MM.1S (cell line): ENCODE data around the gene BMAL1.

Source experiments
- DNase-seq: peaks from one replicate; pipeline ENCODE4 v3.0.0-alpha.2; 2015
- H2AFZ ChIP-seq: fragments of 300-600 bp; sonication (generic); 2 replicates; pipeline ENCODE4 v1.6.0; 2016; ENCODE audit warnings: antibody characterized with exemption, low read length
- H3F3A ChIP-seq: fragments of 300-600 bp; sonication (generic); 2 replicates; pipeline ENCODE4 v1.6.1; 2016; ENCODE audit warnings: mild to moderate bottlenecking, antibody characterized with exemption, low read length, moderate library complexity, mixed read lengths; ENCODE audit not compliant: insufficient read depth
- H3K27ac ChIP-seq: fragments of 300-600 bp; sonication (generic); 2 replicates; pipeline ENCODE4 v1.5.1; 2016; ENCODE audit warnings: mild to moderate bottlenecking, low read length
- H3K27me3 ChIP-seq: fragments of 300-600 bp; sonication (generic); replicated peaks from 2 replicates; pipeline ENCODE4 v1.6.0; 2016; ENCODE audit warnings: low read length; ENCODE audit not compliant: insufficient read depth
- H3K36me3 ChIP-seq: fragments of 300-600 bp; sonication (generic); replicated peaks from 2 replicates; pipeline ENCODE4 v1.6.1; 2016; ENCODE audit warnings: mild to moderate bottlenecking, low read length, mixed read lengths; ENCODE audit not compliant: insufficient read depth
- H3K4me1 ChIP-seq: fragments of 300-600 bp; sonication (generic); 2 replicates; pipeline ENCODE4 v1.6.1; 2016; ENCODE audit warnings: low read length, mixed read lengths
- H3K4me2 ChIP-seq: fragments of 300-600 bp; sonication (generic); 2 replicates; pipeline ENCODE4 v1.6.0; 2016; ENCODE audit warnings: low read depth, low read length
- H3K4me3 ChIP-seq: fragments of 300-600 bp; sonication (generic); 2 replicates; pipeline ENCODE4 v1.5.1; 2016; ENCODE audit warnings: low read length, mixed read lengths
- H3K79me2 ChIP-seq: fragments of 300-600 bp; sonication (generic); 2 replicates; pipeline ENCODE4 v1.6.1; 2016; ENCODE audit warnings: mixed run types, low read length, mixed read lengths
- H3K9ac ChIP-seq: fragments of 300-600 bp; sonication (generic); 2 replicates; pipeline ENCODE4 v1.6.1; 2016; ENCODE audit warnings: low read length, mixed read lengths
- H3K9me2 ChIP-seq: fragments of 300-600 bp; sonication (generic); replicated peaks from 2 replicates; pipeline ENCODE4 v1.6.1; 2016; ENCODE audit warnings: mild to moderate bottlenecking, low read length, mixed read lengths; ENCODE audit not compliant: insufficient read depth
- H3K9me3 ChIP-seq: fragments of 300-600 bp; sonication (generic); replicated peaks from 2 replicates; pipeline ENCODE4 v1.6.1; 2016; ENCODE audit warnings: mild to moderate bottlenecking, low read length, mixed read lengths; ENCODE audit not compliant: insufficient read depth
- H4K20me1 ChIP-seq: fragments of 300-600 bp; sonication (generic); 2 replicates; pipeline ENCODE4 v1.6.1; 2016; ENCODE audit warnings: mild to moderate bottlenecking, low read length, moderate library complexity, mixed read lengths; ENCODE audit not compliant: insufficient read depth
- CTCF ChIP-seq: fragments of 300-600 bp; sonication (generic); IDR thresholded peaks from 2 replicates; pipeline ENCODE4 v1.5.1; 2016; ENCODE audit warnings: antibody characterized with exemption, low read length, mixed read lengths
- EZH2 ChIP-seq: fragments of 300-600 bp; sonication (generic); optimal IDR thresholded peaks from 2 replicates; pipeline ENCODE3; 2017; ENCODE audit warnings: low read depth, mild to moderate bottlenecking, antibody characterized with exemption, low read length, mixed read lengths
- EZH2phosphoT487 ChIP-seq: fragments of 300-600 bp; sonication (generic); IDR thresholded peaks from 2 replicates; pipeline ENCODE4 v1.6.1; 2018; ENCODE audit warnings: antibody characterized with exemption, low read length

BMAL1 gene

DNA sequence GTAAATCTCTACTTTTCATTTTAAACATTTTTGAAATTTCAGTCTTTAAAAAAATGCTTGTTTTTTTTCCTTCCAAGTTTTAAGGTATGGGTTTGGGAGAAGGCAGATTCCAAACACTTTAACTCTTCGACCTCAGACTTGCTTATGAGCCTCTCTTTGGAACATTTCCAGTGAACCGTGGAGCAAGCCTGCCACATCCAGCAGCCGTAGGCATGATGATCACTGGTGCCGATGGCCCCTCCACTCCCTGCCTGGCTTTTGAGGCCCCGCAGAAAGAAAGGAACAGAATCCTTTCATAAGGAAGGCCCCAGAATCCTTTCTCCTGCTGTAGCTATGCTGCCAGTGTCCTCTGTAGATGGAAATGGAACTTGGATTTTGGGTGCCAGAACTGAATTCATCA lies 50.7 kb downstream of the BMAL1 start:
- TF ChIP-seq CTCF (no peak), EZH2 (no peak), EZH2phosphoT487 (no peak)
- Histone ChIP-seq H3K9me2 (no peaks in the 10 kb centered on the region), H2AFZ (no peak overlapping the region), H3K9me3 (no peaks in the 10 kb centered on the region), H3F3A (no peaks in the 10 kb centered on the region), H3K27ac (no peak overlapping the region), H3K4me3 (no peak overlapping the region), H3K27me3 (no peaks in the 10 kb centered on the region), H3K79me2 (no peaks in the 10 kb centered on the region), H4K20me1 (no peaks in the 10 kb centered on the region), H3K4me2 (no peak overlapping the region), H3K9ac (no peak overlapping the region), H3K4me1 (no peaks in the 10 kb centered on the region), H3K36me3 (no peaks in the 10 kb centered on the region)
- DNase-seq = no peak

GRCh38 chr11:13329670-13330356 lies 52.2 kb downstream of the BMAL1 start:
- no peak overlapping the region for H2AFZ ChIP-seq
- no peaks in the 10 kb centered on the region for H3F3A ChIP-seq
- H3K27ac ChIP-seq = no peak overlapping the region
- no peaks in the 10 kb centered on the region for H4K20me1 ChIP-seq
- H3K36me3 ChIP-seq = no peaks in the 10 kb centered on the region
- no peak overlapping the region for H3K9ac ChIP-seq
- no peaks in the 10 kb centered on the region for H3K79me2 ChIP-seq
- DNase-seq = no peak
- no peak overlapping the region for H3K4me3 ChIP-seq
- H3K9me3 ChIP-seq = no peaks in the 10 kb centered on the region
- H3K27me3 ChIP-seq = no peaks in the 10 kb centered on the region
- TF ChIP-seq EZH2 = no peak
- TF ChIP-seq EZH2phosphoT487 = no peak
- no peak for TF ChIP-seq CTCF
- no peaks in the 10 kb centered on the region for H3K9me2 ChIP-seq
- H3K4me2 ChIP-seq = no peak overlapping the region
- H3K4me1 ChIP-seq = no peaks in the 10 kb centered on the region

DNA sequence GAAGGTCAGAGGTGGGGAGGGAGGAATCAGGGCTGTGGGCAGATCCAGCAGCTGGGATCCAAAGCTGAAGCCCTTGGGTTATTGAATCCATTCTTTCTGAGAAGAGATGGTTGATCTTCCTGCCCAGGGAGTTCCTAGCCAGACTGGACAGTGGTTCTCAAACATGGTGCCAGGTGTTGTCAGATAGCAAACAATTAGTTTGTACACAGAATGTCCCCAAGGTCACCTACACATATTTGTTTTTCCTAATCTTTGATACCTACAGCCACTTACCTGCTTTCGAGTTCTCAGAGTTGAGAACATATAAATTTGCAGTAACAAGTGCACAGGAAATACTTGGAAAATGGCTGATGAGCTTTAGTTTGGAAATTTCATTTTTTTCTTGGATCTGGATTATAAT lies 54.5 kb downstream of the BMAL1 start:
- Histone ChIP-seq H3K36me3 (no peaks in the 10 kb centered on the region), H3K27ac (no peak overlapping the region), H4K20me1 (no peaks in the 10 kb centered on the region), H3K4me3 (no peak overlapping the region), H3K9me2 (no peaks in the 10 kb centered on the region), H2AFZ (no peak overlapping the region), H3K4me2 (no peak overlapping the region), H3K27me3 (no peaks in the 10 kb centered on the region), H3F3A (no peaks in the 10 kb centered on the region), H3K4me1 (0 out of 2 replicates have a peak, but pooled peaks cover 5% of the 10 kb centered on the region), H3K9me3 (no peaks in the 10 kb centered on the region), H3K79me2 (no peaks in the 10 kb centered on the region), H3K9ac (no peak overlapping the region)
- TF ChIP-seq EZH2phosphoT487 = no peak
- TF ChIP-seq CTCF = no peak
- no peak for TF ChIP-seq EZH2
- DNase-seq = no peak
